H1 (cell line): Measurements from ENCODE around the gene SND1. TPM values are rescaled to one million over a fixed set of nuclear protein-coding genes. Genes with fewer than 3 reads are reported as not detected.

Experiments used
- CTCF ChIA-PET: fragments of 300-600 bp; sonication (Branson Sonifier 250); formaldehyde crosslinking; loops from one replicate; lab custom pipeline; 2021; ENCODE audit not compliant: partially characterized antibody; lab: Charles Lee
- POLR2A ChIA-PET: fragments of 300-600 bp; sonication (Branson Sonifier 250); formaldehyde crosslinking; loops from one replicate; lab custom pipeline; 2021; ENCODE audit warnings: inconsistent platforms; ENCODE audit not compliant: partially characterized antibody; lab: Charles Lee
- DNase-seq, 2 experiments: peaks; one replicate each; pipeline versions ENCODE4 v3.0.0 to v3.0.0-alpha.2; 2010 to 2022; ENCODE audit warnings: low spot score in 2 of 2, low read depth in 1 of 2, mixed read lengths in 1 of 2
- FAIRE-seq: peaks from 2 replicates; lab custom pipeline; 2011; peaks lifted over from hg19 to GRCh38; lab: Jason Lieb, UNC
- H2AFZ ChIP-seq: 2 replicates; pipeline ENCODE4 v1.8.1; 2012; ENCODE audit warnings: low read length, inconsistent platforms
- H2AK5ac ChIP-seq: 2 replicates; pipeline ENCODE4 v1.6.1; 2013; ENCODE audit warnings: low read depth, low read length
- H2BK120ac ChIP-seq: replicated peaks from 2 replicates; pipeline ENCODE3; 2013; ENCODE audit warnings: low read depth, low read length, inconsistent platforms
- H2BK12ac ChIP-seq: 2 replicates; pipeline ENCODE4 v1.6.1; 2013; ENCODE audit warnings: low read depth, low read length
- H2BK15ac ChIP-seq: 2 replicates; pipeline ENCODE4 v1.6.1; 2013; ENCODE audit warnings: low read length
- H2BK20ac ChIP-seq: 2 replicates; pipeline ENCODE4 v1.6.1; 2013; ENCODE audit warnings: low read length
- H2BK5ac ChIP-seq: 2 replicates; pipeline ENCODE4 v1.6.1; 2013; ENCODE audit warnings: low read depth, low read length
- H3K14ac ChIP-seq: 2 replicates; pipeline ENCODE4 v1.6.1; 2013; ENCODE audit warnings: inconsistent platforms; ENCODE audit not compliant: insufficient read length
- H3K18ac ChIP-seq: 2 replicates; pipeline ENCODE4 v1.6.1; 2013; ENCODE audit warnings: low read length; ENCODE audit errors: extremely low read depth
- H3K23ac ChIP-seq: 2 replicates; pipeline ENCODE4 v1.6.1; 2013; ENCODE audit warnings: inconsistent platforms; ENCODE audit not compliant: insufficient read length
- H3K23me2 ChIP-seq: 2 replicates; pipeline ENCODE4 v1.6.1; 2013; ENCODE audit warnings: low read depth, low read length
- H3K27ac ChIP-seq: 2 replicates; pipeline ENCODE4 v1.6.1; 2011; ENCODE audit warnings: low read depth, low read length, inconsistent platforms
- H3K27me3 ChIP-seq, 4 experiments: replicated peaks in 1 of 4; 1 replicate in 1 of 4; 2 replicates in 3 of 4; pipeline versions ENCODE4 v1.6.1 to v1.8.1; 2011 to 2013; ENCODE audit warnings: low read length in 3 of 4, mild to moderate bottlenecking in 3 of 4, inconsistent platforms in 2 of 4, mixed read lengths in 2 of 4, moderate library complexity in 1 of 4; ENCODE audit not compliant: control insufficient read depth in 3 of 4, insufficient read depth in 3 of 4; ENCODE audit errors: extremely low read depth in 1 of 4
- H3K36me3 ChIP-seq, 4 experiments: 2 replicates each; pipeline versions ENCODE4 v1.6.1 to v1.8.1; 2011 to 2013; ENCODE audit warnings: mild to moderate bottlenecking in 4 of 4, low read length in 3 of 4, moderate library complexity in 2 of 4, control low read depth in 1 of 4, inconsistent platforms in 1 of 4; ENCODE audit not compliant: insufficient read depth in 4 of 4, control insufficient read depth in 2 of 4
- H3K4ac ChIP-seq: replicated peaks from 2 replicates; pipeline ENCODE3; 2013; ENCODE audit warnings: low read length, low read depth, mixed read lengths, inconsistent platforms; ENCODE audit not compliant: insufficient read length
- H3K4me1 ChIP-seq, 4 experiments: replicated peaks in 1 of 4; 1 replicate in 1 of 4; 2 replicates in 3 of 4; pipeline versions ENCODE4 v1.6.1 to v1.8.1; 2011 to 2013; ENCODE audit warnings: low read length in 3 of 4, inconsistent platforms in 2 of 4, mixed read lengths in 1 of 4; ENCODE audit not compliant: insufficient read depth in 4 of 4, control insufficient read depth in 3 of 4
- H3K4me2 ChIP-seq, 2 experiments: 2 replicates each; pipeline versions ENCODE4 v1.6.1 to v1.8.1; 2011 to 2013; ENCODE audit warnings: low read depth in 2 of 2, low read length in 2 of 2, control low read depth in 1 of 2, inconsistent platforms in 1 of 2, mild to moderate bottlenecking in 1 of 2; ENCODE audit not compliant: insufficient read depth in 1 of 2
- H3K4me3 ChIP-seq, 4 experiments: fragments of 200-600, 300-600 bp in 1 of 4; sonication (generic), shearing (Covaris generic), sonication (Bioruptor Twin) in 1 of 4; 2 replicates each; pipeline versions ENCODE4 v1.5.1 to v1.8.1; 2011 to 2016; ENCODE audit warnings: low read length in 4 of 4, low read depth in 3 of 4, control low read depth in 2 of 4, inconsistent platforms in 2 of 4, mild to moderate bottlenecking in 2 of 4, mixed read lengths in 1 of 4, moderate library complexity in 1 of 4; ENCODE audit not compliant: insufficient read depth in 2 of 4; ENCODE audit errors: extremely low read depth in 1 of 4
- H3K56ac ChIP-seq: replicated peaks from 2 replicates; pipeline ENCODE3; 2013; ENCODE audit warnings: low read depth, mild to moderate bottlenecking, mixed read lengths, low read length, inconsistent platforms; ENCODE audit not compliant: insufficient read length
- H3K79me1 ChIP-seq: 2 replicates; pipeline ENCODE4 v1.6.1; 2013; ENCODE audit warnings: low read depth, low read length, control low read depth
- H3K79me2 ChIP-seq, 2 experiments: 2 replicates each; pipeline versions ENCODE4 v1.6.1 to v1.8.1; 2012 to 2013; ENCODE audit warnings: low read length in 2 of 2, mild to moderate bottlenecking in 2 of 2, inconsistent platforms in 1 of 2; ENCODE audit not compliant: insufficient read depth in 2 of 2, control insufficient read depth in 1 of 2
- H3K9ac ChIP-seq, 4 experiments: replicated peaks in 1 of 4; 1 replicate in 1 of 4; 2 replicates in 3 of 4; pipeline versions ENCODE4 v1.6.1 to v1.8.1; 2011 to 2013; ENCODE audit warnings: low read depth in 3 of 4, low read length in 3 of 4, control low read depth in 2 of 4, mild to moderate bottlenecking in 2 of 4, moderate library complexity in 2 of 4, inconsistent platforms in 1 of 4; ENCODE audit errors: extremely low read depth in 1 of 4
- H3K9me3 ChIP-seq, 2 experiments: 2 replicates each; pipeline versions ENCODE4 v1.6.1 to v1.8.1; 2012 to 2013; ENCODE audit warnings: mild to moderate bottlenecking in 2 of 2, moderate library complexity in 2 of 2, control low read depth in 1 of 2, inconsistent platforms in 1 of 2, low read depth in 1 of 2, low read length in 1 of 2, mixed read lengths in 1 of 2; ENCODE audit not compliant: insufficient read depth in 2 of 2
- H4K20me1 ChIP-seq, 2 experiments: replicated peaks in 1 of 2; 2 replicates each; pipeline versions ENCODE3 to v1.8.1; 2011 to 2013; ENCODE audit warnings: inconsistent platforms in 2 of 2, low read length in 2 of 2, mild to moderate bottlenecking in 1 of 2; ENCODE audit not compliant: insufficient read depth in 2 of 2, control insufficient read depth in 1 of 2
- H4K5ac ChIP-seq: 2 replicates; pipeline ENCODE4 v1.6.1; 2013; ENCODE audit warnings: low read length, low read depth, mixed read lengths, inconsistent platforms; ENCODE audit not compliant: insufficient read length
- H4K8ac ChIP-seq: 2 replicates; pipeline ENCODE4 v1.8.0; 2013; ENCODE audit warnings: mild to moderate bottlenecking, moderate library complexity, low read length, inconsistent platforms; ENCODE audit not compliant: insufficient read depth; ENCODE audit errors: extremely low read depth
- H4K91ac ChIP-seq: replicated peaks from 2 replicates; pipeline ENCODE3; 2013; ENCODE audit warnings: low read length, mixed read lengths, inconsistent platforms; ENCODE audit not compliant: insufficient read length
- BRCA1 ChIP-seq: IDR thresholded peaks from 2 replicates; pipeline ENCODE4 v1.6.1; 2012; ENCODE audit warnings: low read depth, low read length, improper control_type of control experiment
- polyA plus RNA-seq, 7 experiments: library from polyadenylated mRNA; depleted of rRNA in 3 of 7; stranded (reverse) in 5 of 7; unstranded in 2 of 7; fragments of >200 nt in 5 of 7; fragments of 200-250 nt in 2 of 7; gene quantifications; 1 replicate in 5 of 7; 2 replicates in 1 of 7; 4 replicates in 1 of 7; pipeline versions ENCODE4 v1.2.1 to v1.2.3, GENCODE V29; 2011 to 2013; ENCODE audit warnings: missing spikeins in 2 of 7, mixed read lengths in 2 of 7
- total RNA-seq: library from RNA; stranded (reverse); fragmentation: NEBNext Ultra II Directional; extraction: Animal tissue kit (Norgen Biotek cat#: 25700); gene quantifications from 2 replicates; pipeline ENCODE4 v1.2.1, GENCODE V29; 2021

SND1 gene
- total and polyA plus RNA-seq, 2 of the 8 experiments (the other 6 are each of a cell fraction or from before 2014, with no cell fraction given), result 122 to 290 TPM

DNA sequence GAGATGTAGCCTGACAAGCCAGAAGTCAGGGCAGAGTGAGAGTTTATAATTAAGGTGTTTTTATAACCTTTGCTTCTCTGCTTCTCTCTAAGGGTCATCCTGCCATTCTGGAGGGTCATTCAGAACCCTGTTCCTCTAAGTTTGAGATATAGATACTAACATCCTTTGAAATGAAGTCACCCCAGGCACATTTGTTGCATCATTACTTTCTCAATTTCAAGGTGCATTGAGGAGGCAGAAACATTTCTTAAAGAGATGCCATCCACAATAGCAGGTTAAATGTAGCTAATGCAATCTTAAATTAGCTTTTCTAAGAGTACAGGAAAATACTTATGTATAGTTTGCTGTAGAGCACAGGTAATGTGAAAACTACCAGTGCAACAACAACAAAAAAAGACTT is 272.9 kb downstream of the SND1 start:
- CTCF ChIA-PET, result interaction anchor here (0.8 kb wide), 1 partner anchor 95 kb away, joined by 3 read pairs; no protein-coding TSS in a partner anchor
- Histone ChIP-seq H2BK12ac (no peak overlapping the region), H3K14ac (no peak overlapping the region), H3K4me3 (no peak overlapping the region), H3K27me3 (no peaks in the 10 kb centered on the region), H2BK5ac (no peak overlapping the region), H3K18ac (no peak overlapping the region), H3K23ac (no peak overlapping the region), H4K5ac (no peak overlapping the region), H4K91ac (no peak overlapping the region), H2BK120ac (no peak overlapping the region), H3K36me3 (peaks cover 2 to 11% (median 7%) of the 10 kb centered on the region in 4 experiments; a peak in 7 of 8 replicates), H2AFZ (no peak overlapping the region), H3K4me2 (no peak overlapping the region), H3K27ac (no peak overlapping the region), H3K9ac (no peak overlapping the region), H3K79me2 (peaks cover 0 to 21% of the 10 kb centered on the region in 2 experiments; a peak in 2 of 4 replicates), H2BK15ac (no peak overlapping the region), H2AK5ac (no peak overlapping the region), H3K9me3 (no peaks in the 10 kb centered on the region), H3K79me1 (no peaks in the 10 kb centered on the region), H4K20me1 (peaks cover 3 to 4% of the 10 kb centered on the region in 2 experiments), H4K8ac (no peak overlapping the region), H3K4ac (no peak overlapping the region), H3K4me1 (peaks cover 0 to 5% (median 0%) of the 10 kb centered on the region in 4 experiments; a peak in 4 of 7 replicates), H3K23me2 (no peaks in the 10 kb centered on the region), H2BK20ac (no peak overlapping the region), H3K56ac (no peak overlapping the region)
- POLR2A ChIA-PET, result no interaction called here
- DNase-seq (no peak), FAIRE-seq (no peak)
- no peak for TF ChIP-seq BRCA1
